GM20000 (cell line): ENCODE measurements around the gene OPN3.

ENCODE experiments used
- DNase-seq: peaks from one replicate; pipeline ENCODE4 v3.0.0; 2012; ENCODE audit warnings: low spot score
- CTCF ChIP-seq: IDR thresholded peaks from 2 replicates; pipeline ENCODE4 v1.5.1; 2012; ENCODE audit warnings: mild to moderate bottlenecking, control low read depth; ENCODE audit errors: extremely low read depth, missing control alignments

OPN3 gene

GRCh38 chr1:241631674-241632073, 8.5 kb downstream of the OPN3 start:
- no peak for TF ChIP-seq CTCF
- no peak for DNase-seq

DNA sequence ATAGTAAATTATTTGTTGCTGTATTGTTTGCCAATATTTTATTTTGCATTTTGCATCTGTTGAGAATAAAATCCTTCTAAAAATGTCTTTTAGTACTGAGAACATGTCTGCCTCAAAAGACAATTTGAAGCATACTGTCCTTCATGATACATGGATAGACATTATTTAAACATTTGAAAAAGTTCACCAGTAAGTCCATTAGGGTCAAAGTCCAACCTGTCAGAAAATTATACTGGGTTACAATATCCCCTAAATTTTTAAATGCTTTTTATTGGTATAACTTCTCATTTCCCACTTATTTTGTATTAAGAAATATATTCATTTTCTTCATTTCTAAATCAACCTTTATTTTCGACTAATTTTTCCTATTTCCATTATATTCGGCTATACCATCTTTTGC, 9.3 kb downstream of the OPN3 start:
- no peak for DNase-seq
- TF ChIP-seq CTCF: no peak

DNA sequence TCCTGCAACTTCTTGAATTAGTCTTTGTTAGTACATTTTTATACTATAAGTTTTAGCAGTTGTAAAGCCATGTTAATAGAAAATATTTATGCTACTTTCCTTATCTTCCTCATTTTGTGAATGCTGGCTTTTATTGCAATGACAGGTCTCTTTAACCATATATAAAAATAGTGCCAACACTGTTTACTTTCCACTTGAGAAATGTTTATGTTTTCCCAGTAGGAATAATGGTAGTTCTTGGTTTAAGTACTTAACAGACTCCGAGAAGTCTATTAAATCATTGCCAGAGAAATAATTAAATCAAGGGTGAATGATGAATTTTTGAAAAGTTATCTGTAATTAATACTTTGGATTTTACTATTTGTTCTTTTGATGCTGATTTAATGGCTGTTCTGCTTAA, 9.7 kb downstream of the OPN3 start:
- no peak for TF ChIP-seq CTCF
- no peak for DNase-seq

- DNase-seq: no peak
- TF ChIP-seq CTCF: no peak
Observed at GRCh38 chr1:241630005-241630404, 10.2 kb downstream of the OPN3 start.

DNA sequence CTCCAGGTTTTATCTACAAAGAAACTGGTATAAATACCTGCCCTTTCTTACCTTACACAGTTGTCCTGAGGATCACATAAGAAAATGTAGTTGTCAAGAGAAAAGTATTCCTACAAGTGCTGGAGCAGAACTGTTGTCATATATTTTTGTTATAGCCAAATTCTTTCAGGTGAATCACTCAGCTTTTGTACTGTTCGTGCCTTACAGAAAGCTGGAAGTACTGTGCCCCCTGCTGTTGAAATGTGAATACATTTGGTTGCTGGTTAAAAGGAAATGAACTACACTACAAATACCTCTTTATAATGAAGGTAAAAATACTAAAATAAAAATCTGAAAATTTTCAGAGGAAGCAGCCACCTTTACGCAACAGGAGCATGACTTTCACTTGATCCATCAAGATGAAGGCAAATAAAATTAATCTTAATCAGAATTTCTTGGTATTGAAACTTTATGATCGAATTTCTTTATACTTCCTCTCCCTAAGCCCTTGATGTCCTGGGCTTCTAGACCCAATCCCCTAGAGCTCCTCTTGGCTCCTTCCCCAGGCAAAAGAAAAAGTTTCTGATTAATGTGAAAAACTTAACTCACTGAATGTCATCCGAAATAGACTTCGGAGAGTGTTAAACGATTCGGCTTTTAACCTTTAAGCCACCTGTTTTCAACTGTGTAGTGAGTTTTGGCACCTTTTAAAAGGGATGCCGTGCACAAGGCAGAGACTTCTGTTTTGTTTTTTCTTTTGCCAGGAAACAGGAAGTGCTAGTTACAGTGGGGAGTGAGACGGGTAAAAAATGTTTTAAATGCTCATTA, 12.5 kb downstream of the OPN3 start:
- peak; percentile 49 for DNase-seq
- TF ChIP-seq CTCF: peak; percentile 15

- no peak for DNase-seq
- no peak for TF ChIP-seq CTCF
Observed at GRCh38 chr1:241624935-241625334, 15.2 kb downstream of the OPN3 start.

- no peak for DNase-seq
- TF ChIP-seq CTCF: no peak
Observed at GRCh38 chr1:241622669-241623068, 17.5 kb downstream of the OPN3 start.
